Motor neuron (in vitro differentiated cells): ENCODE data around the gene GAS6. TPM values are rescaled to one million over a fixed set of nuclear protein-coding genes. Genes with fewer than 3 reads are reported as not detected.
"Not testable (repeated sequence)": the region's sequence is repeated elsewhere in the genome, so short reads cannot be mapped to it uniquely, and the experiment has no call there.

Source experiments
- ATAC-seq, 8 experiments: fragments of 200-7000 bp; cut with Tn5 transposase; replicated peaks in 6 of 8; 2 replicates each; pipeline ENCODE4 v1.8.0; 2021; ENCODE audit warnings: mild to moderate bottlenecking in 8 of 8, moderate library complexity in 8 of 8
- H3K27ac ChIP-seq, 2 donors: fragments of 250-450 bp; sonication (Bioruptor Pico); 2 replicates each; pipeline ENCODE4 v1.9.0; 2021; ENCODE audit warnings: antibody characterized with exemption in 2 of 2, mild to moderate bottlenecking in 2 of 2, moderate library complexity in 1 of 2
- H3K4me1 ChIP-seq, 2 donors: fragments of 250-450 bp; sonication (Bioruptor Pico); replicated peaks in 1 of 2; 2 replicates each; pipeline ENCODE4 v1.6.1; 2021; ENCODE audit warnings: antibody characterized with exemption in 2 of 2, mild to moderate bottlenecking in 2 of 2, moderate library complexity in 1 of 2
- H3K4me3 ChIP-seq, 5 donors: fragments of 250-450 bp; sonication (Bioruptor Pico); 2 replicates each; pipeline ENCODE4 v1.9.0; 2021; ENCODE audit warnings: antibody characterized with exemption in 5 of 5, mild to moderate bottlenecking in 5 of 5, moderate library complexity in 4 of 5
- WGBS, 10 experiments: fragments of 450-650 bp; shearing (Covaris generic); methylation state at CpG; one replicate each; pipeline ENCODE4 v1.0.0; 2022; 5-methylcytosine and 5-hydroxymethylcytosine counted together
- in situ Hi-C, 9 experiments: fragments of 400-800 bp; cut with MboI; loops; one replicate each; pipeline ENCODE4 v1.15.0; 2021; ENCODE audit warnings: low sequenced_read_pairs in 9 of 9, low pct_unique_long_range_greater_than_20kb in 2 of 9; ENCODE audit not compliant: unreplicated experiment in 9 of 9
- total RNA-seq, 8 experiments: library from RNA; unstranded; fragments of 300-600 nt; gene quantifications; 2 replicates each; pipeline versions ENCODE4 v1.2.3 to v1.2.4, GENCODE V29; 2022

The GAS6 gene
- total RNA-seq, 8 experiments from 2014 or later = 3.7 to 37.8 (median 6.8) TPM

- H3K4me1 ChIP-seq = peaks cover 32 to 33% of the 10 kb centered on the region in 2 donors
- no peak overlapping the region for H3K4me3 ChIP-seq
- H3K27ac ChIP-seq = peak overlapping the region; percentile 6 to 51
- WGBS, 10 experiments = 35 to 93% (median 61%) methylated on average over 2 to 7 of the region's 37 CpGs; no CpG with 5 or more reads in 6 of the 10 experiments
- peak in 2 of 8 experiments; percentile 26 to 34 for ATAC-seq
- in situ Hi-C loops = no loop called here
Measured at GRCh38 chr13:113835461-113836270, 28.2 kb downstream of the GAS6 start.

GRCh38 chr13:113834496-113835200 lies 29.2 kb downstream of the GAS6 start:
- no peak for ATAC-seq
- peaks cover 31 to 33% of the 10 kb centered on the region in 2 donors for H3K4me1 ChIP-seq
- WGBS, 10 experiments = 80 to 85% (median 82%) methylated on average over 2 to 11 of the region's 38 CpGs; no CpG with 5 or more reads in 7 of the 10 experiments
- peak overlapping the region in 1 of 2 donors; percentile 51 for H3K27ac ChIP-seq
- in situ Hi-C loops = no loop called here
- no peak overlapping the region for H3K4me3 ChIP-seq

DNA sequence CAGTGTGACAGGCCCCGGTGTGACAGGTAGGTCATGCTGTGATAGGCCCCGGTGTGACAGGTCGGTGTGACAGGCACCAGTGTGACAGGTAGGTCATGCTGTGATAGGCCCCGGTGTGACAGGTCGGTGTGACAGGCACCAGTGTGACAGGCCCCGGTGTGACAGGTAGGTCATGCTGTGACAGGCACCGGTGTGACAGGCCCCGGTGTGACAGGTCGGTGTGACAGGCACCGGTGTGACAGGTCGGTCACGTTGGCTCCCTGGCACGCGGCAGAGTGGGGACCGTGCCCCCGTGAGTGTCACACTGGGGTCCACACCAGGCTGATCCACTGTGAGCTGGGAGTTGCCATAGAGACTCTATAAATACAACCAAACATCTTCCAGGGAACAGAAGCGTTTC lies 29.9 kb downstream of the GAS6 start:
- H3K27ac ChIP-seq, in situ Hi-C loops: not testable (repeated sequence)
- 80 to 100% (median 100%) methylated on average over 1 to 3 of the region's 17 CpGs; no CpG with 5 or more reads in 7 of the 10 experiments for WGBS, 10 experiments

GRCh38 chr13:113833111-113833830 lies 30.6 kb downstream of the GAS6 start:
- no peak for ATAC-seq
- in situ Hi-C loops = no loop called here
- Histone ChIP-seq H3K4me1 (peaks cover 22 to 23% of the 10 kb centered on the region in 2 donors), H3K27ac (no peak overlapping the region), H3K4me3 (no peak overlapping the region)
- 80 to 100% (median 95%) methylated on average over 1 to 11 of the region's 25 CpGs; no CpG with 5 or more reads in 3 of the 10 experiments for WGBS, 10 experiments

More for the DNA sequence above, 29.9 kb downstream of the GAS6 start:
- H3K4me3 ChIP-seq, ATAC-seq: not testable (repeated sequence)
- H3K4me1 ChIP-seq = peaks cover 26 to 28% of the 10 kb centered on the region in 2 donors

DNA sequence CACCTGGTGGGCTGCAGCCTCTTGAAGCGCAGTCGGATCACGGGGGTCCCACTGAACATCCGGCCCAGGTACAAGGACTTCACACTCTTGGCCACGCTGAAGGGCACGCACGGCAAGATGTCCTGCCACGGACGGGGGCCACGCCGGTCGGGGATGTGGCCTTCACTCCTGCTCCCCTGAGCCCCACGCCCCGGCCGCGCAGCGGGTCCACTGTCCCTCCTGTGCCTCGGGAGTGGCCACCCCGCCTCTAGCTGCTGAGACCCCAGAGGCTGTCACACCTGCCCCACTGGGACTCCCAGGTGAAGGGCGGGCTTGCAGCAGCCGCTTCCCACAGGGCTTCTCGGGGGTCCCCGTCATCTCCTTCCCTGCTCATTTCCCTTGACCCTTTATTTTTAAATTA lies 31.2 kb downstream of the GAS6 start:
- ATAC-seq = no peak
- WGBS, 10 experiments = 92 to 100% (median 96%) methylated on average over 2 to 8 of the region's 23 CpGs; no CpG with 5 or more reads in 6 of the 10 experiments
- in situ Hi-C loops = no loop called here

GRCh38 chr13:113832205-113832604 lies 31.7 kb downstream of the GAS6 start:
- ATAC-seq = no peak
- 0 to 100% (median 100%) methylated on average over 1 to 3 of the region's 19 CpGs; no CpG with 5 or more reads in 7 of the 10 experiments for WGBS, 10 experiments
- in situ Hi-C loops = no loop called here
- H3K27ac ChIP-seq = no peak overlapping the region
- no peak overlapping the region for H3K4me3 ChIP-seq
- peaks cover 12 to 13% of the 10 kb centered on the region in 2 donors for H3K4me1 ChIP-seq

More for the DNA sequence above, 31.2 kb downstream of the GAS6 start:
- H3K27ac ChIP-seq = no peak overlapping the region
- peaks cover 16 to 18% of the 10 kb centered on the region in 2 donors for H3K4me1 ChIP-seq
- H3K4me3 ChIP-seq = no peak overlapping the region

GRCh38 chr13:113831061-113831460 lies 32.8 kb downstream of the GAS6 start:
- H3K4me3 ChIP-seq = no peak overlapping the region
- 70 to 85% methylated on average over 2 to 6 of the region's 23 CpGs; no CpG with 5 or more reads in 8 of the 10 experiments for WGBS, 10 experiments

GRCh38 chr13:113830426-113830950 lies 33.4 kb downstream of the GAS6 start:
- in situ Hi-C loops, ATAC-seq, H3K4me1 ChIP-seq, H3K4me3 ChIP-seq: not testable (repeated sequence)
- WGBS, 10 experiments = no CpG with 5 or more reads among the region's 22 CpGs
- peak overlapping the region in 1 of 2 donors; percentile 20 for H3K27ac ChIP-seq

More at GRCh38 chr13:113831061-113831460, 32.8 kb downstream of the GAS6 start:
- Histone ChIP-seq H3K4me1 (peaks cover 8 to 9% of the 10 kb centered on the region in 2 donors), H3K27ac (peak overlapping the region in 1 of 2 donors; percentile 20)
- peak in 1 of 8 experiments; percentile 9 for ATAC-seq
- in situ Hi-C loops = no loop called here

DNA sequence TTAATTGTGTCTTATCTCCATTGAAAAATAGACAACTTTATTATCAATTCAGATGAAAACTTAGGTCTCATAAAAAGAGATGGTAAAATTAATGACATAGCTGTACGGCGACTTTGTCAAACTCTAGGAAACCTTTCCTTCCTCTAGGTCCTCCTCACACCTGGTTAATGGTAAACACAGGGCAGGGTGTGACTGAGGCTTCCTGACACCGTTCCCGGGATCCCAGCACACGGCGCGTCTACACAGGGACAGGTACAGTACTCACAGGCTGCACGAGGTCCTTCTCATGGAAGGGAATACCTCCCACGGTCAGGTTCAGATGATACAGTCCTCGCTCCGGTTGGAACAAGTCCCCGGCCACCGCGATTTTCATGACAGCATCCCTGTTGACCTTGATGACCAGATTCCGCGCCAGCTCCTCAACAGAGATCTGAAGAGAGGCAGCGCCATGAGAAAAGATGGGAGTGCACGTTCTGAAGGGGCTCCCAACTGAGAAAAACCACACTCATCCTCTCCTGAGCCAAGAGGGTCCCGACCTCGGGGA lies 35.5 kb downstream of the GAS6 start:
- in situ Hi-C loops = no loop called here

DNA sequence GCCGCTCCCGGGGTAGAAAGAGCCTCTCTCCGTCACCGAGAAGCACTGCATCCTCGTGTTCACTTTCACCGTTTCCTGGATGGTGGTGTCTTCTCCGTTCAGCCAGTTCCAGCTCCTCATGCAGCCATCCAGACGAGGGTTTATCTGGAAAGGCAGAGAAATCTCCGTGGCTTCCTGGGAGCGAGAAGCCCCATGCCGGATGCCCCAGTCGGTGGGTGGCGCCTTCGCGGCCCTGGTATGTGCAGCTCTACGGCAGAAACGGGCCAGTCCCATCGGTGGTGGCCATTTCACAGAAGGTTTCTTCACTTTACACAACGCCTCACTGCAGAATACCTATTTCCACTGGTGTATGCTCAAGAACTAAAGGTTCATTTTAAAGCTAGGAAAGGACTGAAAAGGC lies 36.9 kb downstream of the GAS6 start:
- in situ Hi-C loops = no loop called here
- no peak overlapping the region for H3K4me3 ChIP-seq
- no peak for ATAC-seq
- H3K4me1 ChIP-seq = peaks cover 4 to 5% of the 10 kb centered on the region in 2 donors
- 86 to 100% (median 93%) methylated on average over 9 to 16 of the region's 19 CpGs; no CpG with 5 or more reads in 7 of the 10 experiments for WGBS, 10 experiments
- H3K27ac ChIP-seq = no peak overlapping the region

More for the DNA sequence above, 35.5 kb downstream of the GAS6 start:
- Histone ChIP-seq H3K4me3 (no peak overlapping the region), H3K27ac (no peak overlapping the region), H3K4me1 (peaks cover 3 to 4% of the 10 kb centered on the region in 2 donors)
- ATAC-seq = no peak
- 94 to 100% (median 97%) methylated on average over 3 to 17 of the region's 20 CpGs; no CpG with 5 or more reads in 5 of the 10 experiments for WGBS, 10 experiments

DNA sequence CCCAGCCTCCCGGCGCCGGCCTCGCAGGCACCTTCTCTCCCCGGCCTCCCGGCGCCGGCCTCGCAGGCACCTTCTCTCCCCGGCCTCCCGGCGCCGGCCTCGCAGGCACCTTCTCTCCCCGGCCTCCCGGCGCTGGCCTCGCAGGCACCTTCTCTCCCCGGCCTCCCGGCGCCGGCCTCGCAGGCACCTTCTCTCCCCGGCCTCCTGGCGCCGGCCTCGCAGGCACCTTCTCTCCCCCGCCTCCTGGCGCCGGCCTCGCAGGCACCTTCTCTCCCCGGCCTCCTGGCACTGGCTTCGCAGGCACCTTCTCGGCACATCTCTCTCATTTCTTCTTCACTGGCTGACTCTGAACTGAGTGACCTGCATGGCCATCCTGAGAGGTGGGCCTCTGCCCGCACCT lies 37.4 kb downstream of the GAS6 start:
- ATAC-seq, H3K27ac ChIP-seq, in situ Hi-C loops, H3K4me3 ChIP-seq, H3K4me1 ChIP-seq: not testable (repeated sequence)
- 100% methylated on average over 1 of the region's 35 CpGs; no CpG with 5 or more reads in 9 of the 10 experiments for WGBS, 10 experiments

- peaks cover 4 to 14% of the 10 kb centered on the region in 2 donors for H3K4me1 ChIP-seq
- in situ Hi-C loops = no loop called here
- WGBS, 10 experiments = 80 to 100% (median 95%) methylated on average over 1 to 3 of the region's 16 CpGs; no CpG with 5 or more reads in 6 of the 10 experiments
- no peak overlapping the region for H3K4me3 ChIP-seq
- no peak for ATAC-seq
- no peak overlapping the region for H3K27ac ChIP-seq
Measured at GRCh38 chr13:113825841-113826240, 38.0 kb downstream of the GAS6 start.
